Skeletal muscle satellite cell (primary cell): ENCODE measurements around the gene HSF2. TPM values are rescaled to one million over a fixed set of nuclear protein-coding genes. Genes with fewer than 3 reads are reported as not detected.
"Not testable (repeated sequence)": the region's sequence is repeated elsewhere in the genome, so short reads cannot be mapped to it uniquely, and the experiment has no call there.

ENCODE experiments used
- H3K27me3 ChIP-seq: 2 replicates; pipeline ENCODE4 v1.7.0; 2013; ENCODE audit warnings: low read length; ENCODE audit not compliant: control insufficient read depth, insufficient read depth
- H3K36me3 ChIP-seq: 2 replicates; pipeline ENCODE4 v1.7.0; 2013; ENCODE audit warnings: mild to moderate bottlenecking, control low read depth, low read length; ENCODE audit not compliant: insufficient read depth
- H3K4me1 ChIP-seq: 2 replicates; pipeline ENCODE4 v1.7.0; 2013; ENCODE audit warnings: low read length; ENCODE audit not compliant: control insufficient read depth, insufficient read depth
- H3K4me2 ChIP-seq: 2 replicates; pipeline ENCODE4 v1.7.0; 2013; ENCODE audit warnings: mild to moderate bottlenecking, low read length
- H3K4me3 ChIP-seq: 2 replicates; pipeline ENCODE4 v1.7.0; 2013; ENCODE audit warnings: low read length
- H3K9ac ChIP-seq: 2 replicates; pipeline ENCODE4 v1.7.0; 2013; ENCODE audit warnings: mild to moderate bottlenecking, low read depth, low read length, moderate library complexity
- H3K9me3 ChIP-seq: replicated peaks from 2 replicates; pipeline ENCODE4 v1.7.0; 2013; ENCODE audit warnings: mild to moderate bottlenecking, control low read depth, low read length
- small RNA-seq: library from RNA; depleted of rRNA; stranded (forward); fragments of <200 nt; gene quantifications from one replicate; pipeline ENCODE3, GENCODE V24; 2012

Gene HSF2

GRCh38 chr6:122459865-122460416 is 60.5 kb downstream of the HSF2 start:
- not testable (repeated sequence) for H3K4me1 ChIP-seq, H3K9ac ChIP-seq

DNA sequence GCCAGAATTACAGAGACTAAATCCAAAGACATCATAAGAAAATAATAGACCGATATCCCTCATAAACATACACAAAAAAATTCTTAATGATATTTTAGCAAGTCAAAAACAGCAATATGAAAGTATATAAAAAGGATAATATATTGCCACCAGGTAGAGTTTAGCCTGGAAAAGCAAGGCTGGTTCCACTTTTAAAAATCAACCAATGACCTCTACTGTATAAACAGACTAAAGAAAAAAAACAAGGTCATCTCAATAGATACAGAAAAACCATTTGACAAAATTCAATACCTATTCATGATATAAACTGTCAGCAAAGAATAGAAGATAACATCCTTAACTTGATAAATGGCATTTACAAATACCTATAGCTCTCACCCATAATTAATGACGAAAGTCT is 62.4 kb downstream of the HSF2 start:
- H3K4me3 ChIP-seq, result no peak overlapping the region
- H3K9ac ChIP-seq, result no peak overlapping the region
- no peaks in the 10 kb centered on the region for H3K9me3 ChIP-seq
- H3K4me1 ChIP-seq, result no peaks in the 10 kb centered on the region
- H3K27me3 ChIP-seq, result no peaks in the 10 kb centered on the region
- H3K36me3 ChIP-seq, result peaks cover 23% of the 10 kb centered on the region
- H3K4me2 ChIP-seq, result no peak overlapping the region

More at GRCh38 chr6:122459865-122460416, 60.5 kb downstream of the HSF2 start:
- H3K27me3 ChIP-seq, H3K4me3 ChIP-seq, H3K9me3 ChIP-seq, H3K4me2 ChIP-seq: not testable (repeated sequence)
- peaks cover 27% of the 10 kb centered on the region for H3K36me3 ChIP-seq

DNA sequence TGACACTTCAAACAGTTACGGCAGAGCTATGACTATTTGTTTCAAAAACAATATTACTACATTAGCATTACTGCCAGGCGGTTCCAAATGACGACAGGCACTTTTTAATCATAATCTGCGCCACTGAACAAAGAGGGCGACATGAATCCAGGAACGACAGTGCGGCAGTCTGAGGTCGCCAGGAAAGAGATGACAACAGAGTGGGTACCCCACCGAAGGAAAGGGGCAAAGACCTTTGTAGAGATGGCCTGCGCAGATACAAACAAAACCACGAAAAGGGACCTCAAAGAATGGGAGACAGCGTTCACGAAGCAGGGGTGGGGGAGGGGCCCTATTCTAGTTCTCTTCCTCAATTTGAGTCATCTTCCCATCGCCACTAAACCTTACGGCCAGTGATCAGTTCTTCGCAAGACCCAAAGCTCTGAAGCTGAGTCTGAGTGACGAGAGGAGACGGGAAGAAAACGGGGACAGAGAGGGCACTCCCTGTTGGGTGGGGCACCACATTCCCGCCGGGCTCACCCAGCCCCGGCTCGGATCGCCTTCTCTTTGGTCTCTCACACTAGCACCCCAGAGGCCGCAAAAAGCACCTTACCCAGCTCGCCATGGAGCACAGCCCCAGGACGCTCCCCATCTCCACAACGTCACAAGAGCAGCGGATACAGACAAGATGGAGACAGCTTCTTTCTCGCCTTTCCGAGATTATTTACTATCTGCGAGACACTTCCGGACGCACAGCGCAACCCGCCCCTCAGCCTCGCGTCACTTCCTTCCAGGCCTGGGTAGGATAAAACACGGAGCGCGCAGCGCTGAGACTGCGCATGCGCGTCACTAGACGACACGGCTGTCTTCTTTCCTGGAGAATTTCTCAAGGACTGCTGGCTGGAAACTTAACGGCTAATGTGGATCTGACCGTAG is 71.9 kb downstream of the HSF2 start, which contains the start of gene SERINC1:
Gene SERINC1 (minus strand): TSS at position 701 of the 915 bp plus-strand sequence. CDS start 70 bp downstream, at position 631.
- H3K9me3 ChIP-seq, result no peaks in the 10 kb centered on the region
- peak within 1 kb of the TSS; percentile 94 for H3K9ac ChIP-seq
- H3K4me1 ChIP-seq, result peaks cover 5% of the 10 kb centered on the region
- H3K36me3 ChIP-seq, result peaks cover under 1% of the 10 kb centered on the region
- H3K4me3 ChIP-seq, result peak within 1 kb of the TSS; percentile 80
- H3K27me3 ChIP-seq, result no peaks in the 10 kb centered on the region
- peak within 1 kb of the TSS; percentile 84 for H3K4me2 ChIP-seq

GRCh38 chr6:122472022-122472340 is 72.5 kb downstream of the HSF2 start:
- Histone ChIP-seq H3K4me2 (peak overlapping the region; percentile 84), H3K36me3 (no peaks in the 10 kb centered on the region), H3K9me3 (no peaks in the 10 kb centered on the region), H3K27me3 (no peaks in the 10 kb centered on the region), H3K9ac (peak overlapping the region; percentile 94), H3K4me1 (peaks cover 5% of the 10 kb centered on the region), H3K4me3 (peak overlapping the region; percentile 80)

DNA sequence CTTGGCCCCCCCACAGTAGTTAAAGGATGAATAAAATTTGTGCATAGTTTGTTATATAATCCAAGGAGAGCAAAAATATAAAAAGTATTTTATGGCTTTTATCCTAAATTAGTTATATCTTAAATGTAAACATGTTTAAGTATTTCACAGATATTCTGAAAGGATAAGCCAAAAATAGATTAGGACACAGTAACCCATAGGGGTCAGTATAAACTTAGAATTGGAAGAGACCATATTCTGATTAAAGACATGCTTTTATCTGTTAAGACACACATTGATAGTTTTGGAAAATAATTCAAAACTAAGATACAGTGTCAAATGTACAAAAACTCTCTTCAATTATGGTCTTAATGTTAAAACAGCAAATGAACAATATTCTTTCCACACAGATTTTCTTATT is 76.7 kb downstream of the HSF2 start:
- Histone ChIP-seq H3K36me3 (no peaks in the 10 kb centered on the region), H3K4me3 (no peak overlapping the region), H3K9me3 (no peaks in the 10 kb centered on the region), H3K27me3 (no peaks in the 10 kb centered on the region), H3K4me1 (no peaks in the 10 kb centered on the region), H3K9ac (no peak overlapping the region), H3K4me2 (no peak overlapping the region)

DNA sequence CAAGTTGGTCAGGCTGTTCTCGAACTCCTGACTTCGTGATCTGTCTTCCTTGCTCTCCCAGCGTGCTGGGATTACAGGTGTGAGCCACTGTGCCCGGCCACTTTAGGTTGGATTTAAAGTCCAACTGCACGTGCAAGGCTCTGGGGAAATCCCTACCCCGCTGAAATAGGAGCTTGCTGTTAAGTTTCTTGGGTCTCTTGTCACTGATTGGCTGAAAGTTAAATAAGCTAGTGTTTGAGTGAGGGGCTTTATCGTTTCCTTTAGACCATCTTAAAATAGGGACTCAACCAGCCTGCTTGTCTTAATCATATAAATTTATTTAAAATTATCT is 83.3 kb downstream of the HSF2 start:
- Histone ChIP-seq H3K27me3 (no peaks in the 10 kb centered on the region), H3K9me3 (no peaks in the 10 kb centered on the region), H3K4me2 (no peak overlapping the region), H3K9ac (no peak overlapping the region), H3K4me3 (no peak overlapping the region), H3K4me1 (no peaks in the 10 kb centered on the region), H3K36me3 (no peaks in the 10 kb centered on the region)

Small RNA genes within 50 kb of the gene (small RNA-seq; reads per million reads assigned to genes)
- gene Z99129.1, result not detected
